Uterus (tissue), 2 donors: ENCODE results near the gene PTGDS.

Experiments used
- POLR2A ChIP-seq, 2 donors: fragments of 450-650 bp; IDR thresholded peaks; one replicate each; pipeline ENCODE4 v1.6.1; 2016; ENCODE audit warnings: antibody characterized with exemption in 2 of 2, mild to moderate bottlenecking in 1 of 2, moderate library complexity in 1 of 2
- TF ChIP-seq, protein P1 (sequence below), 4 experiments: fragments of 200-600 bp in 2 of 4; fragments of 450-650 bp in 2 of 4; sonication (generic) in 2 of 4; IDR thresholded peaks; one replicate each; pipeline ENCODE4 v1.5.1; 2016 to 2019; ENCODE audit warnings: antibody characterized with exemption in 4 of 4, mild to moderate bottlenecking in 2 of 4, moderate library complexity in 1 of 4

DNA sequence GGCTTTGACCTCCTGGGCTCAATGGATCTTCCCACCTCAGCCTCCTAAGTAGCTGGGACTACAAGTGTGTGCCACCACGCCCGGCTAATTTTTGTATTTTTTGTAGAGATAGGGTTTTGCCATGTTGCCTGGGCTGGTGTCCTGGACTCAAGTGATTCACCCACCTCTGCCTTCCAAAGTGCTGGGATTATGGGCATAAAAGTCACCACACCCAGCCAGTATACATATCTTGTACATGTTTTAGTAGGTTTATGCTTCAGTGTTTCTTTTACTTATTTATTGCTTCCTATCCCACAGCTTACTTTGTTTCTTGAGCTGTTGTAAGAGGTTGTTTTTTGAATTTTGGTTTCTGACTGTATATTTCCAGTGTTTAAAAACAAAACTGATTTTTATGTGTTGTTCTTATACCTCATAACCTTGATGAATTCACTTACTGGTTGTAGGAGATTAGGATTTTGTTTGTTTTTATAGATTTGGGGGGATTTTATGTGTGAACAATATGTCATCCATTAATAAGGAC lies 45.6 kb upstream of the PTGDS start:
- TF ChIP-seq, protein P1, sequence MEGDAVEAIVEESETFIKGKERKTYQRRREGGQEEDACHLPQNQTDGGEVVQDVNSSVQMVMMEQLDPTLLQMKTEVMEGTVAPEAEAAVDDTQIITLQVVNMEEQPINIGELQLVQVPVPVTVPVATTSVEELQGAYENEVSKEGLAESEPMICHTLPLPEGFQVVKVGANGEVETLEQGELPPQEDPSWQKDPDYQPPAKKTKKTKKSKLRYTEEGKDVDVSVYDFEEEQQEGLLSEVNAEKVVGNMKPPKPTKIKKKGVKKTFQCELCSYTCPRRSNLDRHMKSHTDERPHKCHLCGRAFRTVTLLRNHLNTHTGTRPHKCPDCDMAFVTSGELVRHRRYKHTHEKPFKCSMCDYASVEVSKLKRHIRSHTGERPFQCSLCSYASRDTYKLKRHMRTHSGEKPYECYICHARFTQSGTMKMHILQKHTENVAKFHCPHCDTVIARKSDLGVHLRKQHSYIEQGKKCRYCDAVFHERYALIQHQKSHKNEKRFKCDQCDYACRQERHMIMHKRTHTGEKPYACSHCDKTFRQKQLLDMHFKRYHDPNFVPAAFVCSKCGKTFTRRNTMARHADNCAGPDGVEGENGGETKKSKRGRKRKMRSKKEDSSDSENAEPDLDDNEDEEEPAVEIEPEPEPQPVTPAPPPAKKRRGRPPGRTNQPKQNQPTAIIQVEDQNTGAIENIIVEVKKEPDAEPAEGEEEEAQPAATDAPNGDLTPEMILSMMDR (IDR thresholded peaks at IDR 0.05), result no peak
- TF ChIP-seq POLR2A (IDR thresholded peaks at IDR 0.05), result no peak
